Upper lobe of right lung (tissue), 1 donor: ENCODE measurements around the gene ADAMTSL1. TPM values are rescaled to one million over a fixed set of nuclear protein-coding genes. Genes with fewer than 3 reads are reported as not detected.
A peak's percentile ranks its signal among the peaks of the same experiment; 100 is the strongest.

Experiments used
- ATAC-seq: fragments of 200-7000 bp; cut with Tn5 transposase; one replicate; pipeline ENCODE4 v1.9.1; 2020; ENCODE audit warnings: mild to moderate bottlenecking, moderate library complexity
- DNase-seq: peaks from one replicate; pipeline ENCODE4 v3.0.0-alpha.2; 2020
- H3K27ac ChIP-seq: fragments of 200-600 bp; one replicate; pipeline ENCODE4 v1.8.0; 2022
- H3K27me3 ChIP-seq: fragments of 200-600 bp; one replicate; pipeline ENCODE4 v1.8.0; 2022; ENCODE audit warnings: mild to moderate bottlenecking
- H3K36me3 ChIP-seq: fragments of 200-600 bp; one replicate; pipeline ENCODE4 v1.8.0; 2022
- H3K4me1 ChIP-seq: fragments of 200-600 bp; one replicate; pipeline ENCODE4 v1.8.0; 2022
- H3K4me3 ChIP-seq: fragments of 200-600 bp; one replicate; pipeline ENCODE4 v1.8.0; 2022; ENCODE audit warnings: mild to moderate bottlenecking
- H3K9me3 ChIP-seq: fragments of 200-600 bp; one replicate; pipeline ENCODE4 v1.8.0; 2022
- CTCF ChIP-seq: fragments of 200-600 bp; IDR thresholded peaks from one replicate; pipeline ENCODE4 v1.8.0; 2022; ENCODE audit warnings: antibody characterized with exemption
- intact Hi-C: fragments of 100-400 bp; cut with DNase I; formaldehyde crosslinking; loops from one replicate; pipeline ENCODE4 v1.11.0; 2022
- total RNA-seq: library from RNA; stranded (reverse); fragmentation: NEBNext Ultra II Directional; extraction: Animal tissue kit (Norgen Biotek cat#: 25700); gene quantifications from one replicate; pipeline ENCODE4 v1.2.1, GENCODE V29; 2021
- donor health status: DM: no; HTN: yes; CAD: no; lungs with severe emphysema.

Gene ADAMTSL1
- total RNA-seq, 1 donor from 2014 or later, result 7.3 TPM

GRCh38 chr9:18877984-18878383 lies 404.0 kb downstream of the ADAMTSL1 start:
- H3K36me3 ChIP-seq, result no peaks in the 10 kb centered on the region
- no peaks in the 10 kb centered on the region for H3K4me1 ChIP-seq
- H3K27me3 ChIP-seq, result no peaks in the 10 kb centered on the region
- ATAC-seq (no peak), DNase-seq (no peak)
- TF ChIP-seq CTCF, result no peak
- no peak overlapping the region for H3K4me3 ChIP-seq
- H3K9me3 ChIP-seq, result no peaks in the 10 kb centered on the region
- intact Hi-C loops, result no loop called here
- no peak overlapping the region for H3K27ac ChIP-seq

- Histone ChIP-seq H3K27ac (no peak overlapping the region), H3K27me3 (no peaks in the 10 kb centered on the region), H3K36me3 (no peaks in the 10 kb centered on the region), H3K9me3 (no peaks in the 10 kb centered on the region), H3K4me3 (no peak overlapping the region), H3K4me1 (no peaks in the 10 kb centered on the region)
- intact Hi-C loops, result no loop called here
- DNase-seq, result no peak
- ATAC-seq, result no peak
- no peak for TF ChIP-seq CTCF
Observed at GRCh38 chr9:18881758-18882157, 407.8 kb downstream of the ADAMTSL1 start.

- DNase-seq, result no peak
- ATAC-seq, result no peak
- TF ChIP-seq CTCF, result no peak
Observed at GRCh38 chr9:18887546-18887945, 413.6 kb downstream of the ADAMTSL1 start.

GRCh38 chr9:18888290-18888689 lies 414.3 kb downstream of the ADAMTSL1 start:
- Histone ChIP-seq H3K27me3 (no peaks in the 10 kb centered on the region), H3K27ac (no peak overlapping the region), H3K9me3 (no peaks in the 10 kb centered on the region), H3K36me3 (no peaks in the 10 kb centered on the region), H3K4me1 (no peaks in the 10 kb centered on the region), H3K4me3 (no peak overlapping the region)
- intact Hi-C loops, result no loop called here
- no peak for TF ChIP-seq CTCF
- no peak for DNase-seq
- ATAC-seq, result no peak

More at GRCh38 chr9:18887546-18887945, 413.6 kb downstream of the ADAMTSL1 start:
- Histone ChIP-seq H3K4me1 (no peaks in the 10 kb centered on the region), H3K27ac (no peak overlapping the region), H3K9me3 (no peaks in the 10 kb centered on the region), H3K27me3 (no peaks in the 10 kb centered on the region), H3K4me3 (no peak overlapping the region), H3K36me3 (no peaks in the 10 kb centered on the region)
- intact Hi-C loops, result no loop called here

- Histone ChIP-seq H3K27ac (no peak overlapping the region), H3K4me1 (no peaks in the 10 kb centered on the region), H3K36me3 (no peaks in the 10 kb centered on the region), H3K4me3 (no peak overlapping the region), H3K9me3 (no peaks in the 10 kb centered on the region), H3K27me3 (no peaks in the 10 kb centered on the region)
- intact Hi-C loops, result no loop called here
- peak; percentile 35 for ATAC-seq
- TF ChIP-seq CTCF, result no peak
- no peak for DNase-seq
Observed at GRCh38 chr9:18889550-18889949, 415.6 kb downstream of the ADAMTSL1 start.

GRCh38 chr9:18890372-18890771 lies 416.4 kb downstream of the ADAMTSL1 start:
- Histone ChIP-seq H3K36me3 (no peaks in the 10 kb centered on the region), H3K27me3 (no peaks in the 10 kb centered on the region), H3K27ac (no peak overlapping the region), H3K4me3 (no peak overlapping the region), H3K4me1 (no peaks in the 10 kb centered on the region), H3K9me3 (peaks cover under 1% of the 10 kb centered on the region)
- no peak for ATAC-seq
- intact Hi-C loops, result no loop called here
- TF ChIP-seq CTCF, result no peak
- no peak for DNase-seq
